Stimulated activated CD4-positive, alpha-beta T cell treated with anti-CD3 and anti-CD28 coated beads, Interleukin-1b, Interleukin-23, amount 100 ng/mL, for 1 hour (primary cell): Measurements from ENCODE around the gene SERPIND1.
"Not testable (repeated sequence)": the region's sequence is repeated elsewhere in the genome, so short reads cannot be mapped to it uniquely, and the experiment has no call there.

Source experiments
- DNase-seq, 2 donors: peaks; one replicate each; pipeline ENCODE4 v3.0.0-alpha.2; 2020; ENCODE audit warnings: low read depth in 2 of 2

SERPIND1 gene

GRCh38 chr22:20773793-20774212 lies at the start of gene SERPIND1:
TSS of gene SERPIND1 (plus strand) at chr22:20774113. CDS start at chr22:20779313, 5,200 bp downstream.
- no peak for DNase-seq

GRCh38 chr22:20724676-20725454 lies 49.0 kb upstream of the SERPIND1 start:
- DNase-seq, result no peak

GRCh38 chr22:20725987-20726558 lies 47.8 kb upstream of the SERPIND1 start:
- no peak for DNase-seq

- no peak for DNase-seq
Observed at GRCh38 chr22:20727118-20728015, 46.5 kb upstream of the SERPIND1 start.

GRCh38 chr22:20728523-20729190 lies 45.3 kb upstream of the SERPIND1 start:
- DNase-seq, result no peak

GRCh38 chr22:20729194-20729593 lies 44.7 kb upstream of the SERPIND1 start:
- no peak for DNase-seq

GRCh38 chr22:20732431-20732830 lies 41.5 kb upstream of the SERPIND1 start:
- not testable (repeated sequence) for DNase-seq

- not testable (repeated sequence) for DNase-seq
Observed at GRCh38 chr22:20735356-20736162, 38.4 kb upstream of the SERPIND1 start.

- not testable (repeated sequence) for DNase-seq
Observed at GRCh38 chr22:20736891-20737290, 37.0 kb upstream of the SERPIND1 start.

GRCh38 chr22:20738394-20739089 lies 35.4 kb upstream of the SERPIND1 start:
- DNase-seq, result no peak

GRCh38 chr22:20740222-20740951 lies 33.5 kb upstream of the SERPIND1 start:
- no peak for DNase-seq

- DNase-seq, result no peak
Observed at GRCh38 chr22:20741008-20741633, 32.8 kb upstream of the SERPIND1 start.

- peak in 1 of 2 donors; percentile 15 for DNase-seq
Observed at GRCh38 chr22:20741634-20742581, 32.0 kb upstream of the SERPIND1 start.

GRCh38 chr22:20742764-20743163 lies 31.1 kb upstream of the SERPIND1 start:
- DNase-seq, result no peak

- DNase-seq, result no peak
Observed at GRCh38 chr22:20744456-20744855, 29.5 kb upstream of the SERPIND1 start.

- no peak for DNase-seq
Observed at GRCh38 chr22:20745119-20745518, 28.8 kb upstream of the SERPIND1 start.

- DNase-seq, result no peak
Observed at GRCh38 chr22:20746431-20747189, 27.3 kb upstream of the SERPIND1 start.
